PFSK-1 (cell line): ENCODE data around the gene ADGRF5. TPM values are rescaled to one million over a fixed set of nuclear protein-coding genes. Genes with fewer than 3 reads are reported as not detected.

Experiments used
- FOXP2 ChIP-seq: optimal IDR thresholded peaks from 2 replicates; pipeline ENCODE3; 2011; ENCODE audit warnings: borderline replicate concordance, control low read depth, inconsistent platforms; ENCODE audit not compliant: insufficient read depth; ENCODE audit errors: extremely low read length, extremely low read depth
- POLR2AphosphoS5 ChIP-seq: IDR thresholded peaks from 2 replicates; pipeline ENCODE4 v1.6.1; 2012; ENCODE audit warnings: low read depth, mild to moderate bottlenecking, control low read depth, low read length, moderate library complexity
- REST ChIP-seq, 2 experiments: IDR thresholded peaks; 2 replicates each; pipeline versions ENCODE4 v1.6.1 to v1.8.0; 2011 to 2012; ENCODE audit warnings: low read depth in 2 of 2, low read length in 2 of 2, control low read depth in 1 of 2, inconsistent platforms in 1 of 2, mild to moderate bottlenecking in 1 of 2, moderate library complexity in 1 of 2; ENCODE audit not compliant: insufficient read depth in 1 of 2
- SIN3A ChIP-seq: IDR thresholded peaks from 2 replicates; pipeline ENCODE4 v1.6.1; 2012; ENCODE audit warnings: mild to moderate bottlenecking, low read length, moderate library complexity, borderline replicate concordance; ENCODE audit not compliant: insufficient read depth
- TAF1 ChIP-seq: IDR thresholded peaks from 2 replicates; pipeline ENCODE4 v1.6.1; 2012; ENCODE audit warnings: low read length, control low read depth, borderline replicate concordance; ENCODE audit not compliant: insufficient read depth
- polyA plus RNA-seq: library from polyadenylated mRNA; unstranded; fragments of >200 nt; gene quantifications from one replicate; pipeline ENCODE4 v1.2.1, GENCODE V29; 2012; ENCODE audit warnings: low read depth, missing spikeins; ENCODE audit not compliant: insufficient read length

The ADGRF5 gene
- polyA plus RNA-seq: 0.05 TPM

- no peak for TF ChIP-seq POLR2AphosphoS5
- no peak for TF ChIP-seq REST (IDR thresholded peaks at IDR 0.05; ENCODE audit: insufficient read depth in 1 of 2, low read depth in 2 of 2, low read length in 2 of 2)
- no peak for TF ChIP-seq SIN3A
- TF ChIP-seq TAF1: no peak
- no peak for TF ChIP-seq FOXP2
Observed at GRCh38 chr6:46921731-46922130, at the start of gene ADGRF5. TSS of gene ADGRF5 (minus strand) at chr6:46921938. CDS start at chr6:46906762, 15,176 bp downstream.

GRCh38 chr6:46969206-46969605, 47.5 kb upstream of the ADGRF5 start:
- TF ChIP-seq TAF1 (no peak), REST (IDR thresholded peaks at IDR 0.05; ENCODE audit: insufficient read depth in 1 of 2, low read depth in 2 of 2, low read length in 2 of 2) (no peak), POLR2AphosphoS5 (no peak), FOXP2 (no peak), SIN3A (no peak)

- TF ChIP-seq POLR2AphosphoS5: no peak
- no peak for TF ChIP-seq TAF1
- no peak for TF ChIP-seq FOXP2
- TF ChIP-seq SIN3A: no peak
- TF ChIP-seq REST (IDR thresholded peaks at IDR 0.05; ENCODE audit: insufficient read depth in 1 of 2, low read depth in 2 of 2, low read length in 2 of 2): no peak
Observed at GRCh38 chr6:46967826-46968349, 46.1 kb upstream of the ADGRF5 start.

- TF ChIP-seq FOXP2: no peak
- TF ChIP-seq TAF1: no peak
- no peak for TF ChIP-seq SIN3A
- no peak for TF ChIP-seq REST (IDR thresholded peaks at IDR 0.05; ENCODE audit: insufficient read depth in 1 of 2, low read depth in 2 of 2, low read length in 2 of 2)
- TF ChIP-seq POLR2AphosphoS5: no peak
Observed at GRCh38 chr6:46964716-46965519, 43.2 kb upstream of the ADGRF5 start.
